SK-N-MC (cell line): ENCODE results near the gene RBBP8NL.

Experiments
- EZH2 ChIP-seq: fragments of 200-600 bp; sonication (generic); IDR thresholded peaks from one replicate; pipeline ENCODE4 v1.6.1; 2017; ENCODE audit warnings: antibody characterized with exemption
- FOXP2 ChIP-seq: optimal IDR thresholded peaks from 2 replicates; pipeline ENCODE3; 2011; ENCODE audit warnings: mild to moderate bottlenecking, moderate library complexity; ENCODE audit not compliant: insufficient read depth; ENCODE audit errors: extremely low read length, control extremely low read depth
- POLR2AphosphoS5 ChIP-seq: IDR thresholded peaks from 2 replicates; pipeline ENCODE4 v1.6.1; 2012; ENCODE audit warnings: mild to moderate bottlenecking, low read depth, low read length, borderline replicate concordance

- no peak for TF ChIP-seq EZH2
- no peak for TF ChIP-seq POLR2AphosphoS5
- TF ChIP-seq FOXP2: no peak
Measured at GRCh38 chr20:62466072-62466760, 38.9 kb upstream of the RBBP8NL start.
